ENCODE data around the gene SAE1. TPM values are rescaled to one million over a fixed set of nuclear protein-coding genes. Genes with fewer than 3 reads are reported as not detected.

The SAE1 gene
- total and polyA plus RNA-seq, 2 experiments from 2014 or later: 97.2 to 112 TPM

- no peak overlapping the region for H3K4me3 ChIP-seq
Observed at GRCh38 chr19:47130120-47130588, 481 bp upstream of the SAE1 start.

GRCh38 chr19:47132194-47132852 is 1.7 kb downstream of the SAE1 start:
- Histone ChIP-seq H3K4me3 (peak overlapping the region; percentile 57), H2AFZ (no peak overlapping the region)

More at GRCh38 chr19:47130120-47130588, 481 bp upstream of the SAE1 start:
- 72% methylated on average over 8 of the region's 8 CpGs for WGBS (ENCODE audit: low lambda C conversion rate, missing lambda C conversion rate)
- H2AFZ ChIP-seq: peak overlapping the region; percentile 27
- peak overlapping the region; percentile 56 for H3K4me2 ChIP-seq
- TF ChIP-seq CTCF (IDR thresholded peaks at IDR 0.05; ENCODE audit: poor library complexity) (no peak), EZH2 (IDR thresholded peaks at IDR 0.05; ENCODE audit: borderline replicate concordance) (no peak), EZH2phosphoT487 (IDR thresholded peaks at IDR 0.05; ENCODE audit: low read depth, severe bottlenecking, unreplicated experiment) (no peak)
- peak overlapping the region; percentile 42 for H3K27ac ChIP-seq
- DNase-seq (ENCODE audit: low spot score): no peak
- H4K20me1 ChIP-seq (ENCODE audit: insufficient read depth, poor library complexity, severe bottlenecking): peaks cover 5% of the 10 kb centered on the region
- peaks cover 21% of the 10 kb centered on the region for H3K4me1 ChIP-seq (ENCODE audit: insufficient read depth)
- no peaks in the 10 kb centered on the region for H3K9me3 ChIP-seq (ENCODE audit: low read depth)
- H3K27me3 ChIP-seq: no peaks in the 10 kb centered on the region
- H3K36me3 ChIP-seq (replicated peaks; ENCODE audit: insufficient read depth, low read depth): no peaks in the 10 kb centered on the region
- H3K9me2 ChIP-seq (replicated peaks; ENCODE audit: insufficient read depth): no peaks in the 10 kb centered on the region
- peaks cover 38% of the 10 kb centered on the region for H3K79me2 ChIP-seq

GRCh38 chr19:47133021-47133471 is 2.4 kb downstream of the SAE1 start:
- DNase-seq (ENCODE audit: low spot score): no peak
- Histone ChIP-seq H3K9me3 (ENCODE audit: low read depth) (no peaks in the 10 kb centered on the region), H3K27me3 (no peaks in the 10 kb centered on the region), H4K20me1 (ENCODE audit: insufficient read depth, poor library complexity, severe bottlenecking) (peaks cover 12% of the 10 kb centered on the region), H3K27ac (no peak overlapping the region), H3K36me3 (replicated peaks; ENCODE audit: insufficient read depth, low read depth) (no peaks in the 10 kb centered on the region), H3K4me3 (no peak overlapping the region), H3K9me2 (replicated peaks; ENCODE audit: insufficient read depth) (no peaks in the 10 kb centered on the region), H3K4me1 (ENCODE audit: insufficient read depth) (peaks cover 21% of the 10 kb centered on the region), H2AFZ (no peak overlapping the region), H3K79me2 (peaks cover 67% of the 10 kb centered on the region), H3K4me2 (peak overlapping the region; percentile 82)
- no peak for TF ChIP-seq CTCF (IDR thresholded peaks at IDR 0.05; ENCODE audit: poor library complexity)
- TF ChIP-seq EZH2phosphoT487 (IDR thresholded peaks at IDR 0.05; ENCODE audit: low read depth, severe bottlenecking, unreplicated experiment): no peak
- no peak for TF ChIP-seq EZH2 (IDR thresholded peaks at IDR 0.05; ENCODE audit: borderline replicate concordance)
- WGBS (ENCODE audit: low lambda C conversion rate, missing lambda C conversion rate): 76% methylated on average over 11 of the region's 11 CpGs

More at GRCh38 chr19:47132194-47132852, 1.7 kb downstream of the SAE1 start:
- Histone ChIP-seq H3K27ac (peak overlapping the region; percentile 92), H3K9me2 (replicated peaks; ENCODE audit: insufficient read depth) (no peaks in the 10 kb centered on the region), H3K27me3 (no peaks in the 10 kb centered on the region), H3K79me2 (peaks cover 60% of the 10 kb centered on the region), H3K4me1 (ENCODE audit: insufficient read depth) (peaks cover 21% of the 10 kb centered on the region), H3K4me2 (peak overlapping the region; percentile 82), H3K9me3 (ENCODE audit: low read depth) (no peaks in the 10 kb centered on the region), H3K36me3 (replicated peaks; ENCODE audit: insufficient read depth, low read depth) (no peaks in the 10 kb centered on the region), H4K20me1 (ENCODE audit: insufficient read depth, poor library complexity, severe bottlenecking) (peaks cover 10% of the 10 kb centered on the region)
- WGBS (ENCODE audit: low lambda C conversion rate, missing lambda C conversion rate): 82% methylated on average over 7 of the region's 7 CpGs
- no peak for TF ChIP-seq CTCF (IDR thresholded peaks at IDR 0.05; ENCODE audit: poor library complexity)
- no peak for DNase-seq (ENCODE audit: low spot score)

Measured in hepatocyte (in vitro differentiated cells).